RWPE1 (cell line): ENCODE results near the gene POLR2B.
A peak's percentile ranks its signal among the peaks of the same experiment; 100 is the strongest.

ENCODE experiments used
- CTCF ChIA-PET: fragments of 350-600 bp; sonication (Branson Sonifier 250); formaldehyde crosslinking; extraction: SDS; loops from one replicate; lab custom pipeline; 2021; lab: Yijun Ruan, JAX
- POLR2A ChIA-PET: fragments of 400-600 bp; formaldehyde crosslinking; extraction: SDS; loops from one replicate; lab custom pipeline; 2020; ENCODE audit warnings: antibody characterized with exemption; ENCODE audit not compliant: low non-redundant PET; lab: Yijun Ruan, JAX
- DNase-seq: peaks from one replicate; pipeline ENCODE4 v3.0.0; 2012; ENCODE audit warnings: low spot score
- H3K27ac ChIP-seq: fragments of 450-650 bp; 2 replicates; pipeline ENCODE4 v1.5.1; 2017
- TF ChIP-seq, protein P1 (sequence below): fragments of 450-650 bp; conservative IDR thresholded peaks from 2 replicates; pipeline ENCODE4 v1.5.1; 2017; ENCODE audit warnings: low read depth, mild to moderate bottlenecking

The POLR2B gene

GRCh38 chr4:57037982-57038604 is 59.4 kb downstream of the POLR2B start:
- CTCF ChIA-PET: interaction anchor here (0.5 to 1.5 kb wide), 12 partner anchors 8 to 580 kb away, joined by 3 to 6 read pairs (median 3); no protein-coding TSS in a partner anchor
- TF ChIP-seq, protein P1, sequence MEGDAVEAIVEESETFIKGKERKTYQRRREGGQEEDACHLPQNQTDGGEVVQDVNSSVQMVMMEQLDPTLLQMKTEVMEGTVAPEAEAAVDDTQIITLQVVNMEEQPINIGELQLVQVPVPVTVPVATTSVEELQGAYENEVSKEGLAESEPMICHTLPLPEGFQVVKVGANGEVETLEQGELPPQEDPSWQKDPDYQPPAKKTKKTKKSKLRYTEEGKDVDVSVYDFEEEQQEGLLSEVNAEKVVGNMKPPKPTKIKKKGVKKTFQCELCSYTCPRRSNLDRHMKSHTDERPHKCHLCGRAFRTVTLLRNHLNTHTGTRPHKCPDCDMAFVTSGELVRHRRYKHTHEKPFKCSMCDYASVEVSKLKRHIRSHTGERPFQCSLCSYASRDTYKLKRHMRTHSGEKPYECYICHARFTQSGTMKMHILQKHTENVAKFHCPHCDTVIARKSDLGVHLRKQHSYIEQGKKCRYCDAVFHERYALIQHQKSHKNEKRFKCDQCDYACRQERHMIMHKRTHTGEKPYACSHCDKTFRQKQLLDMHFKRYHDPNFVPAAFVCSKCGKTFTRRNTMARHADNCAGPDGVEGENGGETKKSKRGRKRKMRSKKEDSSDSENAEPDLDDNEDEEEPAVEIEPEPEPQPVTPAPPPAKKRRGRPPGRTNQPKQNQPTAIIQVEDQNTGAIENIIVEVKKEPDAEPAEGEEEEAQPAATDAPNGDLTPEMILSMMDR: peak; percentile 89
- DNase-seq: peak; percentile 50
- peak overlapping the region; percentile 6; the same call in 1 of the 2 replicates for H3K27ac ChIP-seq
- POLR2A ChIA-PET: no interaction called here

GRCh38 chr4:57039345-57039744 is 60.6 kb downstream of the POLR2B start:
- TF ChIP-seq, protein P1: no peak
- ChIA-PET CTCF (interaction anchor here (1.5 to 3.3 kb wide), 2 partner anchors 90 to 124 kb away, joined by 3 to 16 read pairs; no protein-coding TSS in a partner anchor), POLR2A (no interaction called here)
- peak overlapping the region; percentile 48 for H3K27ac ChIP-seq
- no peak for DNase-seq

- ChIA-PET CTCF (interaction anchor here (0.7 to 3.3 kb wide), 2 partner anchors 123 to 162 kb away, joined by 4 to 16 read pairs; no protein-coding TSS in a partner anchor), POLR2A (no interaction called here)
- TF ChIP-seq, protein P1: no peak
- peak overlapping the region; percentile 35; the same call in 1 of the 2 replicates for H3K27ac ChIP-seq
- no peak for DNase-seq
These were observed 61.8 kb downstream of the POLR2B start for GRCh38 chr4:57040510-57040909.

DNA sequence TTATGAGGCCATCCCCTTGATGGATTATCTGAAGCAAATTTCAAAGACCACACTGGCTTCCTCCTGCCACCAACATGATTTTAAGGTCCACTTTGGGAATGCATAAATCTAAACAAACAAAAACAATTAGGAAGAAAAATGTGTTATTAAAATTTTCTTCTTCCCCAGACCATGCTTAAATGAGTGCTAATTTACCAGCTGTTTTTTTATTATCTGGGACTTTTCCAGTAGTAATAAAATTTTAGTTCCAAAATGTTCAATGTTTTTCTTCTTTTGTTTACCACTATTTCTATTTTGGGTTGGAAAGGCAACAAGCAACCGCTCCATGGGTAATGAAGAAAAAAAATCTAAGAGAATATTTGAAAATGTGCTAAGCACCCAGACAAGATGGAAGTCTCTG is 62.3 kb downstream of the POLR2B start:
- no peak overlapping the region for H3K27ac ChIP-seq
- ChIA-PET CTCF (interaction anchor here (3.3 kb wide), 1 partner anchor 122 kb away, joined by 16 read pairs; no protein-coding TSS in a partner anchor), POLR2A (no interaction called here)
- DNase-seq: no peak
- TF ChIP-seq, protein P1: no peak

GRCh38 chr4:57042711-57043169 is 64.0 kb downstream of the POLR2B start:
- ChIA-PET POLR2A (no interaction called here), CTCF (no interaction called here)
- H3K27ac ChIP-seq: peak overlapping the region; percentile 20; the same call in 1 of the 2 replicates
- TF ChIP-seq, protein P1: no peak
- DNase-seq: no peak

DNA sequence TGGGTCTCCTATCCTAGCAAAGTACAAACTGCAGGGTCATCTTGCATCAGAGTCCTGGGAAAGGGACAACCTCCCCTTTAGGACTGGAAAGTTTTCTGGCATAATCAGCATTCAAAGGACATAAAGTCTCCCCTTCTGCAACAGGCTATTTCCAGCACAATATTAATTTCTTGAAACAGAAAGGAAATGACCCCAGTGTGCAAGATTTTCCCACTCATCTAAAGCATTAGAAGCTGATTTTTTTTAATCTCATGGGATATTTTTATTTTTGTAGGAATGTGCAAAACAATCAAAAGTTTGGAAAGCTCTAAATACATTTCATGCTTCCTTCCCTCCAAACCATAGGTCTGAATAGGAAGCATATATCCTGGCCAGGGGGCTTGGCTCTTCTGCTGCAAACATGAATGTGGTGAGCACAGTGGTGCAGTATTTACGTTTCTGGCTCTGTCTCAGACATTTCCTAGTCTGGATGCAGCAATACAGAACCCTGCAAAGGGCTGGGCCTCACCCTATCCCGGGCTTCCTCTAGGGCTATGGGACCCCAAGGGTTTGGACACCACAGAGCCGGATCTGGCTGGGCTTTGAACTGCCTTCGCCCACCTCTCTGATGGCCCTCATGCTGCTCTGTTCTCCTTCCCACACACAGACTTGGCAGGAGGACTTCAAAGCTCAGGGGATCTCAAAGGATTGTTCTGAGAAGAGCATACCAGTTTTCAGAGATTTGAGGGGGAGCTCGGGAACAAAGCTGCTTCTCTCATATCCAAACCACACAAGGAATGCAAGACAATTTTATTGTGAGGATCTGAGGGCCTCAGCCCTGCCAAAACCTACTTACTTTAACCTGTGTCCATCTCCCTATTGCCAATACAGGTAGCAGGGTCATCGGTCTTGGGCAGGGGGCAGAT is 64.9 kb downstream of the POLR2B start:
- TF ChIP-seq, protein P1: no peak
- peak overlapping the region; percentile 46 for H3K27ac ChIP-seq
- ChIA-PET CTCF (interaction anchor here (0.7 kb wide), 1 partner anchor 110 kb away, joined by 3 read pairs; no protein-coding TSS in a partner anchor), POLR2A (no interaction called here)
- no peak for DNase-seq
